ENCODE results near the gene CRY1.

The CRY1 gene

GRCh38 chr12:106955377-106956047 is 137.8 kb downstream of the CRY1 start, which contains the start of gene TMEM263:
TSS of gene TMEM263 (plus strand) at chr12:106955907. CDS start at chr12:106967117, 11,210 bp downstream.
- peak; percentile 96 for DNase-seq

- DNase-seq = peak in 1 of 2 donors; percentile 19
Observed at GRCh38 chr12:106954462-106955376, 138.6 kb downstream of the CRY1 start.

- DNase-seq = no peak
Observed at GRCh38 chr12:106953352-106954250, 139.7 kb downstream of the CRY1 start.

- no peak for DNase-seq
Observed at GRCh38 chr12:106950591-106950990, 142.8 kb downstream of the CRY1 start.

GRCh38 chr12:106947461-106947860 is 145.9 kb downstream of the CRY1 start:
- no peak for DNase-seq

GRCh38 chr12:106945261-106945851 is 148.0 kb downstream of the CRY1 start:
- DNase-seq = no peak

GRCh38 chr12:106942775-106943174 is 150.6 kb downstream of the CRY1 start:
- DNase-seq = no peak

GRCh38 chr12:106941481-106942156 is 151.7 kb downstream of the CRY1 start:
- no peak for DNase-seq

Data from CD4-positive, alpha-beta T cell treated with Interleukin-4 for 1 hour (primary cell).